ENCODE data around the gene VCX3B.
"Not testable (repeated sequence)": the region's sequence is repeated elsewhere in the genome, so short reads cannot be mapped to it uniquely, and the experiment has no call there.

Gene VCX3B

GRCh38 chrX:8462488-8462887, 2.1 kb upstream of the VCX3B start:
- no peak for DNase-seq
- H3K27me3 ChIP-seq (replicated peaks; ENCODE audit: insufficient read depth, low read length) = no peaks in the 10 kb centered on the region
- no peaks in the 10 kb centered on the region for H3K36me3 ChIP-seq (replicated peaks; ENCODE audit: insufficient read depth, low read length)
- H3K4me3 ChIP-seq (ENCODE audit: low read length) = no peak overlapping the region
- H3K9me3 ChIP-seq (replicated peaks; ENCODE audit: insufficient read depth, low read length) = no peaks in the 10 kb centered on the region
- H3K27ac ChIP-seq (ENCODE audit: low read length) = no peak overlapping the region
- H4K20me1 ChIP-seq (ENCODE audit: insufficient read depth, low read length) = no peaks in the 10 kb centered on the region
- H3K4me2 ChIP-seq (ENCODE audit: low read depth, low read length) = no peak overlapping the region
- H2AFZ ChIP-seq (ENCODE audit: low read length) = no peak overlapping the region
- H3F3A ChIP-seq (ENCODE audit: insufficient read depth, low read length) = no peaks in the 10 kb centered on the region
- H3K9ac ChIP-seq (ENCODE audit: low read length) = no peak overlapping the region
- TF ChIP-seq CTCF (IDR thresholded peaks at IDR 0.05; ENCODE audit: low read length) = no peak
- TF ChIP-seq EZH2phosphoT487 (IDR thresholded peaks at IDR 0.05; ENCODE audit: low read length) = no peak
- TF ChIP-seq EZH2 (optimal IDR thresholded peaks at IDR 0.05; ENCODE audit: low read depth, low read length) = no peak
- no peaks in the 10 kb centered on the region for H3K79me2 ChIP-seq (ENCODE audit: low read length)
- no peaks in the 10 kb centered on the region for H3K9me2 ChIP-seq (replicated peaks; ENCODE audit: insufficient read depth, low read length)
- H3K4me1 ChIP-seq (ENCODE audit: low read length) = no peaks in the 10 kb centered on the region

- Histone ChIP-seq H3F3A (ENCODE audit: insufficient read depth, low read length) (no peaks in the 10 kb centered on the region), H3K27ac (ENCODE audit: low read length) (no peak overlapping the region), H4K20me1 (ENCODE audit: insufficient read depth, low read length) (no peaks in the 10 kb centered on the region), H3K9me2 (replicated peaks; ENCODE audit: insufficient read depth, low read length) (no peaks in the 10 kb centered on the region), H3K9ac (ENCODE audit: low read length) (no peak overlapping the region), H3K4me1 (ENCODE audit: low read length) (no peaks in the 10 kb centered on the region), H3K4me2 (ENCODE audit: low read depth, low read length) (no peak overlapping the region), H3K9me3 (replicated peaks; ENCODE audit: insufficient read depth, low read length) (no peaks in the 10 kb centered on the region), H3K4me3 (ENCODE audit: low read length) (no peak overlapping the region), H3K79me2 (ENCODE audit: low read length) (no peaks in the 10 kb centered on the region), H2AFZ (ENCODE audit: low read length) (no peak overlapping the region), H3K36me3 (replicated peaks; ENCODE audit: insufficient read depth, low read length) (no peaks in the 10 kb centered on the region), H3K27me3 (replicated peaks; ENCODE audit: insufficient read depth, low read length) (no peaks in the 10 kb centered on the region)
- DNase-seq = no peak
- TF ChIP-seq EZH2phosphoT487 (IDR thresholded peaks at IDR 0.05; ENCODE audit: low read length) = no peak
- no peak for TF ChIP-seq EZH2 (optimal IDR thresholded peaks at IDR 0.05; ENCODE audit: low read depth, low read length)
- TF ChIP-seq CTCF (IDR thresholded peaks at IDR 0.05; ENCODE audit: low read length) = no peak
Observed at GRCh38 chrX:8484360-8484949, 19.8 kb downstream of the VCX3B start.

GRCh38 chrX:8495036-8495435, 30.4 kb downstream of the VCX3B start:
- not testable (repeated sequence) for H3K27ac ChIP-seq (ENCODE audit: low read length); H3F3A ChIP-seq (ENCODE audit: insufficient read depth, low read length); H2AFZ ChIP-seq (ENCODE audit: low read length); H3K79me2 ChIP-seq (ENCODE audit: low read length); H3K9me3 ChIP-seq (replicated peaks; ENCODE audit: insufficient read depth, low read length); H3K9me2 ChIP-seq (replicated peaks; ENCODE audit: insufficient read depth, low read length); H3K9ac ChIP-seq (ENCODE audit: low read length); H3K4me1 ChIP-seq (ENCODE audit: low read length); H3K4me3 ChIP-seq (ENCODE audit: low read length); H3K36me3 ChIP-seq (replicated peaks; ENCODE audit: insufficient read depth, low read length); H3K27me3 ChIP-seq (replicated peaks; ENCODE audit: insufficient read depth, low read length); DNase-seq; H4K20me1 ChIP-seq (ENCODE audit: insufficient read depth, low read length); H3K4me2 ChIP-seq (ENCODE audit: low read depth, low read length)

GRCh38 chrX:8500203-8500602, 35.6 kb downstream of the VCX3B start:
- no peak for DNase-seq
- no peaks in the 10 kb centered on the region for H3K36me3 ChIP-seq (replicated peaks; ENCODE audit: insufficient read depth, low read length)

GRCh38 chrX:8502101-8502500, 37.5 kb downstream of the VCX3B start:
- H3K9me2 ChIP-seq (replicated peaks; ENCODE audit: insufficient read depth, low read length); H3F3A ChIP-seq (ENCODE audit: insufficient read depth, low read length); DNase-seq; H3K27me3 ChIP-seq (replicated peaks; ENCODE audit: insufficient read depth, low read length); H3K27ac ChIP-seq (ENCODE audit: low read length); H3K9me3 ChIP-seq (replicated peaks; ENCODE audit: insufficient read depth, low read length); H3K4me3 ChIP-seq (ENCODE audit: low read length); H3K9ac ChIP-seq (ENCODE audit: low read length); H3K36me3 ChIP-seq (replicated peaks; ENCODE audit: insufficient read depth, low read length); H3K4me2 ChIP-seq (ENCODE audit: low read depth, low read length); H2AFZ ChIP-seq (ENCODE audit: low read length); H3K79me2 ChIP-seq (ENCODE audit: low read length); H4K20me1 ChIP-seq (ENCODE audit: insufficient read depth, low read length); H3K4me1 ChIP-seq (ENCODE audit: low read length): not testable (repeated sequence)

More at GRCh38 chrX:8500203-8500602, 35.6 kb downstream of the VCX3B start:
- no peak overlapping the region for H3K4me3 ChIP-seq (ENCODE audit: low read length)
- H3K9me2 ChIP-seq (replicated peaks; ENCODE audit: insufficient read depth, low read length) = no peaks in the 10 kb centered on the region
- no peak overlapping the region for H3K9ac ChIP-seq (ENCODE audit: low read length)
- TF ChIP-seq EZH2phosphoT487 (IDR thresholded peaks at IDR 0.05; ENCODE audit: low read length) (no peak), EZH2 (optimal IDR thresholded peaks at IDR 0.05; ENCODE audit: low read depth, low read length) (no peak), CTCF (IDR thresholded peaks at IDR 0.05; ENCODE audit: low read length) (no peak)
- H3K27me3 ChIP-seq (replicated peaks; ENCODE audit: insufficient read depth, low read length) = no peaks in the 10 kb centered on the region
- H4K20me1 ChIP-seq (ENCODE audit: insufficient read depth, low read length) = no peaks in the 10 kb centered on the region
- H3K27ac ChIP-seq (ENCODE audit: low read length) = no peak overlapping the region
- no peak overlapping the region for H3K4me2 ChIP-seq (ENCODE audit: low read depth, low read length)
- H3K79me2 ChIP-seq (ENCODE audit: low read length) = no peaks in the 10 kb centered on the region
- no peaks in the 10 kb centered on the region for H3K9me3 ChIP-seq (replicated peaks; ENCODE audit: insufficient read depth, low read length)
- no peaks in the 10 kb centered on the region for H3K4me1 ChIP-seq (ENCODE audit: low read length)
- no peak overlapping the region for H2AFZ ChIP-seq (ENCODE audit: low read length)
- H3F3A ChIP-seq (ENCODE audit: insufficient read depth, low read length) = no peaks in the 10 kb centered on the region
